ENCODE measurements around the gene COL4A2. TPM values are rescaled to one million over a fixed set of nuclear protein-coding genes. Genes with fewer than 3 reads are reported as not detected.
A peak's percentile ranks its signal among the peaks of the same experiment; 100 is the strongest.
"Not testable (repeated sequence)": the region's sequence is repeated elsewhere in the genome, so short reads cannot be mapped to it uniquely, and the experiment has no call there.

The COL4A2 gene
- total RNA-seq, 2 donors from 2014 or later: 0.84 TPM; not detected in 1

DNA sequence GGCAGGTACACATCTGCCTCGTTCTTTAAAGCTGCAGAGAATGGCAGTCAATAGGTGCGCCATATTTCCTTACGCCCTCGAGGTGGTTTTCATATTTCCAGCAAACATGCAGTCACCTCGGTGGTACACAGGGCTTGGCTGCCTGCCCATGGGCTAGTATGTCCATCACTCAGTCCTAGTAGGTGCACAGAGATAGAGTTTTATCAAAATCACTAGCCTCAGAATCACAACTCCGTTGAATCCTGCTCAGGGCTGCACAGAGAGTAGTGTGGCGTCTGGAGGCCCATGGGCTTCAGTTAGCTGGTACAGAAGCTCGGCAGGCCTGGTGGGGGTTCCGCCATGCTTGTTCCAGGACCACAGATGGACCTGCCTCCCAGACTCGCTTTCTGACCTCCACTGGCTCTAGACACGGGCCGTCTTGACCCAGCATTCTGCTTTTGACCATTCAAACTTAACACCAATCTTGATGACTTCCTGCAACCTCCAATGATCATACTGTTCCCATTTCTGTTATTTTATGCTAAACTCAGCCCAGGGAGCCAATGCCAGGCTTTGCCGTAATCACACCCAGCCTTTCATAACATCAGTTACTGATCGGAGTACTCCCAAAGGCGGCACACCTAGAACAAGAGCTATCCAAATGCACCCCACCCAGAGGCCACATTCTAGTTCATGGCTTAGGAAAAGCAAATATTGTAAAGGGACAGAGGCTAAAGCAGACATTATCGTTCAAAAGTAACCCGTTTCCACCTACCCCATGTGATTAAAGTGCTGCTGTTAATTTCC is 134.1 kb downstream of the COL4A2 start:
- H3K36me3 Mint-ChIP-seq: no peaks in the 10 kb centered on the region
- no peak for ATAC-seq
- H3K9me3 Mint-ChIP-seq: no peaks in the 10 kb centered on the region
- no peak for DNase-seq (ENCODE audit: low spot score in 2 of 2)
- no peak overlapping the region for H3K27ac Mint-ChIP-seq

DNA sequence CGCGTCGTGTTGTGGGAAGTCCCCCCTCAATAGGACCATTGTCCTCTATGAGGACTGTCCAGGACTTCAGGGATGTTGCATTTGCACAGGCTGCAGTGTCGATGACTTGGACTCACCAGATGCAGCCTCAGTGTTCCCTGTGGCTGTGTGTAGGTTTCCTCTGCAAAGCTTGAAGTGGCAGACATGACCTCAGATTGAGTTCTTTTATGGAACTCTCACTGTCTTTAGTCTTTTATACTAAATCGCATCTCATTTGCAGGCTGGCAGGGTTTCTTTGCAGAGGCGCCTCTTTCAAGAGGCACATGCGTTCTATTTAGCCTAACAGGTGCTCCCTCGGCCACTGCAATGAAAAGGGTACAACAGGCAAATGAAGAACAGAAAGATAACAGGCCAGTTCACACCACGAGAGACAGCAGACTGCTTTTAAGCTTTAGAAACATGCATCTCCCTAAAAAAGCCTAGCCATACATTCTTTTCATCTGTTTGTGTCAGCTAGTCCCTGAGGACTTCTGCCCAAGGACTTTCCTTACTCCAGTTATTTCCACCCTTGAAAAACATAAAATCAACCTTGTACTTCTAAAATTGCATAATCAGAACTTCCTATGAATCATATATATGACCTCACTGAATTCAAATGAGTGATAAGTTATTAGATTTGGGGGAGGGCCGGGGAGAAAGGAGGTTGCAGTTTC is 136.0 kb downstream of the COL4A2 start:
- ATAC-seq: no peak

DNA sequence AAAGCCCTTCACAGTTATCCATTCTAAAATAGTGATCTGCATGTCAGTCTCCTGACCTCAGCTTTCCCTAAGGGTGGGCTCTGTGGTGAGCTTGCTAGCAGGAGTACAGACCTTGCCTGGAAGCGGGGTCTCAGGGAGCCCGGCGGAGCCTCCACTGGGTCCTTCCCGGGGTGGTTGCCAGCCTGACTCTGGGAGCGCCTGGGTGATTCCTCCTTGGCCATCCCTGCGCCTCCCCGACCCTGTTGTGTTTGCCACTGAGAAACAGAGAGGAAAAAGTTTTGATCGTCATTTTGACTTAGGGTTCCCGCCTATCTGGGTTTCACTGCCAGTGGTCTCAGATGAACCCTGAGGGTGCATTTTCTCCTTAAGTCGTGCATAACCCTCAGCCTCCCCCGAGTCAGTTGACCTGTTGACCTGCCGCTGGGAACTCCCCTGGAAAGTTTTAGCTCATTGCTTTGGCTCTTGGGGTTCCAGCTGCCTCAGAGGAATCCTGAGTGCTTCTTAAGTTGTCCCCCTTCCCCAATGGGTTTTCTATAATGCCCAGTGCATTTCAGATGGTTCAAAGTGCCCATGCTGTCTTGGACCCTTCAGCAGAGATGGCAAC is 136.6 kb downstream of the COL4A2 start:
- Mint-ChIP-seq H3K9me3 (no peaks in the 10 kb centered on the region), H3K36me3 (no peaks in the 10 kb centered on the region), H3K27ac (no peak overlapping the region)
- ATAC-seq: no peak
- DNase-seq (ENCODE audit: low spot score in 2 of 2): no peak

More for the DNA sequence above, 136.0 kb downstream of the COL4A2 start:
- H3K36me3 Mint-ChIP-seq: no peaks in the 10 kb centered on the region
- no peaks in the 10 kb centered on the region for H3K9me3 Mint-ChIP-seq
- H3K27ac Mint-ChIP-seq: no peak overlapping the region
- DNase-seq (ENCODE audit: low spot score in 2 of 2): no peak

DNA sequence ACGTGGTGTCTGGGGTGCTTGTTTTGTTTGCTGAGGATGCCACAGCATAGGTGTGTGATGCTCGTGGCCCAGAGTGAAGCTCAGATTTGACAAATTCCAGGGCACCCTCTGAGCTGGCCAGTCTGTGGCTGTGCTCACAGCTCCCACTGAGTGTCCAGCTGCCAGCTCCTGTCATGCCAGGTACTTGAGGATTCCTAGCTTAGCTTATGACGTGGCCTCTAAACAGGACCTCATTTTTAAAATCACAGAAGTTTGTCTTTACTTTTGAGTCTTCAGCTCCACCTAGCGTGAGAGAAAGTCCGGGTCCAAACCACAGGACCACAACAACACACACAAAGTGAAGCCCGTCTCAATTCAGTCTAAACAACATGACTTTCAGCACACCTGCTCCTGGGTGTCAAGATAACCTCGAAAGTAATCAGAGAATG is 137.2 kb downstream of the COL4A2 start:
- no peaks in the 10 kb centered on the region for H3K36me3 Mint-ChIP-seq
- no peak for DNase-seq (ENCODE audit: low spot score in 2 of 2)
- ATAC-seq: peak in 1 of 2 donors; percentile 35
- H3K27ac Mint-ChIP-seq: no peak overlapping the region
- H3K9me3 Mint-ChIP-seq: no peaks in the 10 kb centered on the region

DNA sequence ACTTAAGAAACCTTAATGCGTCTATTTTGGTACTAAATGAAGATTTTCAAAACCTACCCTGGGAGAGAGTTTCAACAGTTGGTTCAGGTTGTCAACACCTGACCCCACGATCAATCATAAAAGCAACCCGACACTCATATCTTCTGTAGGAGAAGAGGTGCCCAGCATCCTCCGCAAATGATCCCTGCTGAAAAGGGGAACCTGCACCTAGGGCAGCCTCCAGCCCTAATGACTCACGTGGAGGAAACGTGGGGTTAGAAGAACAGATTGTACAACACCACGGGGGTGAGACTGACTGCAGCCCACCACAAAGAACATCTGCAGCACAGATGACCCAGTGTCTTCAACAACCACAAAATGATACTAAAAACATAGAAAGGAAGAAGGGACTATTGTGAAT is 138.1 kb downstream of the COL4A2 start:
- no peaks in the 10 kb centered on the region for H3K9me3 Mint-ChIP-seq
- H3K27ac Mint-ChIP-seq: no peak overlapping the region
- H3K36me3 Mint-ChIP-seq: no peaks in the 10 kb centered on the region
- DNase-seq (ENCODE audit: low spot score in 2 of 2) (no peak), ATAC-seq (no peak)

DNA sequence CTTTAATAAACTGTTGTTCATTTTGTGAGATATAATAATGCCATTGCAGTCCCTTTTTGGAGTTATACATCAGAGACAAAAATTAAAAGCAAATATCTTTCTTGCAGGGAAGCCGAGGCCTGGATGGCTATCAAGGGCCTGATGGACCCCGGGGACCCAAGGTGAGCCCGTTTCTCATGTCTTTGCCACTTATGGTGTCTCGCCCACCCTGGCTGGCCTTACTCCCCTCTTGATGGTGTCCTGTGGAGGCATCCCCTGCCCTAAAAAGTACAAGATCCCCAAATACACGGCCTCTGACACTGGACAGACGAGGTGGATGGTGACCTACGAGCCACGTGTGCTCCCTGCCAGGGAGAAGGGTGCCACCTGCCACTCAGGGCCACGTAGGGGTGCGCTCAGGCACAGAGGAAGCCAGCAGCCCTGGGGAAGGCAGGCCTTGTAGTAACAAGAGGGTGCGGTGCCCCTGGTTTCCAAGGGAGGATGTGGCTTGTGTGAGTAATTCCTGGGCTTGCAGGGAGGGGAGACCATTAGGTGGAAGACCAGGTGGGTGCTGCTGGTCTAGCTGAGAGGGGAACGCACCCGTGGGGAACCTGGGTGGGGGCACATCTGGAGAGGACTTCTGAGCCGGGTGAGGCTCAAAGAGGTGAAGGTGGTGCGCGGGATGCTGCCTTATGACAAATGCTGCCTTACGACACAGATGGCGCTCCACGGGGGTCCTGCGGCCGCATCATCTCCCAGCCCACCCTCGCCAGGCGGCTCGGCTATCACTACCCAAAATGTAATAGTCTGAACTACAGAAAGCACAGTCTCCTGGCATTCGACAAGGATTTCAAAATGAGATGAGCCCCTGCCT is 138.9 kb downstream of the COL4A2 start:
- H3K36me3 Mint-ChIP-seq: no peaks in the 10 kb centered on the region
- ATAC-seq: no peak
- H3K27ac Mint-ChIP-seq: no peak overlapping the region
- H3K9me3 Mint-ChIP-seq: no peaks in the 10 kb centered on the region
- DNase-seq (ENCODE audit: low spot score in 2 of 2): no peak

DNA sequence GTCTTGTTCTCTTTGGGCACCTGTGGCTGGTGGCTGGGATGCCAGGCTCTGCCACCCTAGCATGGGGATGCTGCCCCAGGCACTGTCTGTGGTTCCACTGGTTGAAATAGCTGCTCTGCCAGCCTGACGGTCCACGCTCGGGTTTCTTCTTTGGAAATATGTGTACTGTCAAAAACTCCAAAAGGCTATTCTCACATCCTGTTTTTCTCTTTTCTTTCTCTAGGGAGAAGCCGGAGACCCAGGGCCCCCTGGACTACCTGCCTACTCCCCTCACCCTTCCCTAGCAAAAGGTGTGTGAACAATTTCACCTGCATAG is 139.4 kb downstream of the COL4A2 start:
- no peak for DNase-seq (ENCODE audit: low spot score in 2 of 2)
- H3K36me3 Mint-ChIP-seq: no peaks in the 10 kb centered on the region
- H3K27ac Mint-ChIP-seq: no peak overlapping the region
- no peaks in the 10 kb centered on the region for H3K9me3 Mint-ChIP-seq
- no peak for ATAC-seq

DNA sequence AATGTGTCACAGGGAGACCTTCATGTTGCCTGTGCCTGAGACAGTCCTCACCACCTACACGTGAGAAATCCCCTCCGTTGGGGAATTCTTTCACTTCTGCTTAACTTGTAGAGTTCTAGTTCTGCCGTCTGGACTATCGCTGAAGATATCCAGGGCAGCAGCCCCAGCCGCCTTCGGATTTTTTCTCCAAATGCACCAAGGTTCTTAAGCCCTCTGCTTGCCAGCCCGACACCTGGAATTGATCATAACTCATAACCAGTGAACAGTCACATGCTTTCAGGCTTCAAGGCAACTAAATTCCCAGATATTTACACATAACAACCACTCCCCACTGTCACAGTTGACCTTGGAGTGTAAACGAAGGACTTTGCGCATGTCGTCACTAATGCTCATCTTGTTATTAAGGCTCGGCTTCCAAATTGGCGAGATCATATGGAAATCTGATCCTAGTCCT is 140.0 kb downstream of the COL4A2 start:
- Mint-ChIP-seq H3K27ac (no peak overlapping the region), H3K36me3 (no peaks in the 10 kb centered on the region), H3K9me3 (no peaks in the 10 kb centered on the region)
- DNase-seq (ENCODE audit: low spot score in 2 of 2) (no peak), ATAC-seq (no peak)

DNA sequence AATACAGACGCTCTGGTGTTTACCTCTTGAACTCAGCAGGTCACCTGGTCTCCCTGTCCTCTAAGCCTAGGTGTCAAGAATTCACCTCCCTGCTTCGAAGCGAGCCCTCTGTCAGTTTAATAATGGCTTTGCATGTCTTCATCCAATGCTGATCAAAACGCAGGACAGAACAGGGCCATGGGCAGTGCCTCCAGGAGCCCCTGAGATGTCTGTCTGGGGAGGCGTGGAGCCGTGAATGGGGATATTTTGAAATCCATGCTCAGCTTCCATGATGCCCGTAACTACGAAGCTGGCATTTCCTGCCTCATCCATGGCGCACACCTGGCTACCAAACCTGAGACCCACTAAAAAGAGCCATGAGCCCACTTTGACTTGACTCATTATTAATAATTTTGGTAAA is 140.7 kb downstream of the COL4A2 start:
- no peaks in the 10 kb centered on the region for H3K9me3 Mint-ChIP-seq
- no peak overlapping the region for H3K27ac Mint-ChIP-seq
- no peaks in the 10 kb centered on the region for H3K36me3 Mint-ChIP-seq
- no peak for ATAC-seq
- no peak for DNase-seq (ENCODE audit: low spot score in 2 of 2)

DNA sequence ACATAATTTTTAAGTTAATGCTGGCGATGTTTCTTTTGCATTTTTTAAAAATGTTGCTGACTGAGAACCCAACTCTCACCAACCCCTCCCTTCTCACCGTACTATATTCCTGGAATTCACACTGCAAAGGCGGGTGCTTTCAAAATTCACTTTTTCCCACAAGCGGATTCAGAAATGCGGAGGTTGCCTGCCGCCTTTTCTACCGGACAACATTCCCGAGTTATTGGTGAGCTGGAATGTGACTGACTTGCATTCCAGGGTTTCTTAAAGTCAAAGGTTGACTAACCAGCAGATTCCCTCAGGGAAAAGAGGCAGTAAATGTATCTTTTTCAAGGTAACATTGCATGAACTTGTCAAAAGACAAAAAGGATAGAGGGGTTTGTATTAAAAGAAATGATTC is 141.1 kb downstream of the COL4A2 start:
- H3K9me3 Mint-ChIP-seq: no peaks in the 10 kb centered on the region
- no peaks in the 10 kb centered on the region for H3K36me3 Mint-ChIP-seq
- DNase-seq (ENCODE audit: low spot score in 2 of 2) (no peak), ATAC-seq (no peak)
- no peak overlapping the region for H3K27ac Mint-ChIP-seq

DNA sequence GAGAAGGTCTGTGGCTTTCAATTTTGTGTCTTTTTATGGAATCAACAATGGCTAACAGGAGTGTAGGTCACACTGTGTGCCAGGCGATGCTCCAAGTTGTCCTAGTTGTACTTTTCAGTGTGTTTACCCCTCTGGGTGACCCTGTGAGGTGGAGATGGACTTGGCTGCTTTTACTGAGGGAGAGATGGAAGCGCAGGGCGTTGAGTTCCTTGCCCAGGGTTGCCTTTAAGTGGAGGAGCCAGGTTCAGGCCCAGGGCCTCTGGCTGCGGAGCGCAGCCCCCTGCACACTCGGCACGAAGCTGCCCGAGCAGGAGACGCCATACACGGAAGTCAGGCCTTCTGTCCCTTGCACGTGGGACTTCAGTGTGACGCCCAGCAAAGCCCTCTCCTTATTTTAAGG is 141.6 kb downstream of the COL4A2 start:
- H3K9me3 Mint-ChIP-seq: no peaks in the 10 kb centered on the region
- no peak for DNase-seq (ENCODE audit: low spot score in 2 of 2)
- no peak overlapping the region for H3K27ac Mint-ChIP-seq
- ATAC-seq: no peak
- H3K36me3 Mint-ChIP-seq: no peaks in the 10 kb centered on the region

DNA sequence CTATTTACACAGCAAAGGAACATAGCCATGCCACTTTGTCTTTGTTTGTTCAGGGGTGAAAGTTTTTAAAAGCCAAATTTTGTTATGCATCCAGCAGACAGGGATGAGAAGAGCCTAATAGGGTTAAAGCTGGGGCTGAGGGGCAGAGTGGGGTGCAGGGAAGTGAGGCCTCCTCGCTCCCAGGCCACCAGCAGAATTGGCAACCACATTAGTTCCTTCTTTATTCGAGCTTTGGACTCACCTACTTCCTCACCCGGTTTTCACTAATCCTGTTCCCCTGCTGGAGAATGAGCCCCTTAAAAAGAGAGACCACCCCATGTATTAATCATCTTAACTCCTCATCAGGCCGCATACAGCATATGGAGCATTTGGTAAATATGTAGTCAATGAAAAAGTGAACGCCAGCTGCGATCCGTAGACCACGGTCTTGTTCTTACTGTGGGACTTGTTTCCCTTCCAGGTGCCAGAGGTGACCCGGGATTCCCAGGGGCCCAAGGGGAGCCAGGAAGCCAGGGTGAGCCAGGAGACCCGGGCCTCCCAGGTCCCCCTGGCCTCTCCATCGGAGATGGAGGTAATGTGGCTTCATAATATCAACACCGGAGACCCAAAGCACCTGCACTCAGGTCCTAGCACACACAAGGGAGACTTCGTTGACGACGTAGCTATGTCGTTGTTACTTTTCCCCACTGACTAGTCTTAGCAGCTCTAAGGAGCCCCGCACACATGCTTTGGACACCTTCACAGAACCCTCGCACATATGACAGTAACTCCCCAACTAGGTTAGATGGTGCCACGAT is 142.3 kb downstream of the COL4A2 start:
- no peak for ATAC-seq
- H3K9me3 Mint-ChIP-seq: no peaks in the 10 kb centered on the region
- no peak overlapping the region for H3K27ac Mint-ChIP-seq
- no peaks in the 10 kb centered on the region for H3K36me3 Mint-ChIP-seq
- no peak for DNase-seq (ENCODE audit: low spot score in 2 of 2)

DNA sequence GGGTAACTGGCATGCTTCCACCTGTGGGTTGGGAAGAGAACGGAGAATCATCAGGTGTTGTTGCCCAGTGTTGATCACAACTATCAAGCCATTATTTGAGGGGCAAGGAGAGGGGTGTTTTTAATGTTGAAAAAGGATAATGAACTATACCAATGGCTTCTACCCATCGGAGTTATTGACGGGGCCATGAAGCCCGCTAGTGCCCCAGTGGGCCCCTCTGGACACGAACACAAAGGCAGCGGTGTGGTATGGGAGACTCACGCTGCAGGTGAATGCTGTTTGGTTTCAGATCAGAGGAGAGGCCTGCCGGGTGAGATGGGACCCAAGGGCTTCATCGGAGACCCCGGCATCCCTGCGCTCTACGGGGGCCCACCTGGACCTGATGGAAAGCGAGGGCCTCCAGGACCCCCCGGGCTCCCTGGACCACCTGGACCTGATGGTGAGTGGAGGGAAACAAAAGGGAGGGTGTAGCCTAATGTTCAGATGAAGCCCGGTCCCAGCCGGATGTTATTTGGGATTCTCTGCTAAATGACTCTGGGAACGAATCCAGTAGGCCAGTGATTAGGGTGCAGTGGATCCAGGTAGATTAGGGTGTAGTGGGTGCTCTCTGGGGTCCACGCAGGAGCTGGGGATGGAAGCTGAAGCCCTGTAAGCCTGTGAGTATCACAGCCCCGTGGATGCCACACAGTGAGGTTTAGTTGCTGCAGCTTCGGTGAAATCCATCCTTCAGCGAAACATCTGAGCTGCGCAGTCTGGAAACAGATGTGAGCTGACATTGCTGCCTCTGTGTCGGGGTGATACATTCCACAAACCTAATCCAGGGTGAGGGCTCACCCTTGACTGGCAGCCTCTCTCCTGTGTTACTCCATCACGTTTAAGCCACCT is 143.2 kb downstream of the COL4A2 start:
- DNase-seq (ENCODE audit: low spot score in 2 of 2): no peak
- no peak for ATAC-seq
- Mint-ChIP-seq H3K36me3 (no peaks in the 10 kb centered on the region), H3K9me3 (no peaks in the 10 kb centered on the region), H3K27ac (no peak overlapping the region)

DNA sequence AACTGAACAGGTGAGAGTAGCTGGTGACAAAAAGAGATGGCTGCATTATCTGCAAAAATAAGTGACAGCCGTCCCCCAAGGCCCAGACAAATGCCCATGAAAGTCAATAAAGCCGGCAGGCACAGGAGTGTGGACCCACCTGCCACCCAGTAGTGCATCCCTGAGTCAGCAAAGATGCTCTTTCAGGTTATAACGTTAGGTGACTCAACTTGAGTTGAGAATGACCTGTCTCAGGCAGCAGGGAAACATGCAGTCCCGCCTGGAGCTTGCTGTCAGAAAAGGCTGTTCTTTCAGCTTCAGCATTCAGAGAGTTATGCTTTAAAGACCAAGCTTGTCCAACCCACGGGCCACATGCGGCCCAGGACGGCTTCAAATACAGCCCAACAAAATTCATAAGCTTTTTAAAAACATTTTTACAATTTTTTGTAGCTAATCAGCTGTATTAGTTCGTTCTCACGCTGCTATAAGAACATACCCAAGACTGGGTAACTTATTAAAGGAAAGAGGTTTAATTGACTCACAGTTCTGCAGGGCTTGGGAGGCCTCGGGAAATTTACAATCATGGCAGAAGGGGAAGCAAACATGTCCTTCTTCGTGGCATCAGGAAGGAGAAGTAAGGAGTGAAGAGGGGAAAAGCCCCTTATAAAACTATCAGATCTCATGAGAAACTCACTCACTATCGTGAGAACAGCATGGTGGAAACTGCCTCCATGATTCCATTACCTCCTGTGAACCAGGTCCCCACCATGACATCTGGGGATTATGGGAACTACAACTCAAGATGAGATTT is 144.1 kb downstream of the COL4A2 start:
- no peak overlapping the region for H3K27ac Mint-ChIP-seq
- ATAC-seq (no peak), DNase-seq (ENCODE audit: low spot score in 2 of 2) (no peak)
- H3K36me3 Mint-ChIP-seq: no peaks in the 10 kb centered on the region
- no peaks in the 10 kb centered on the region for H3K9me3 Mint-ChIP-seq

DNA sequence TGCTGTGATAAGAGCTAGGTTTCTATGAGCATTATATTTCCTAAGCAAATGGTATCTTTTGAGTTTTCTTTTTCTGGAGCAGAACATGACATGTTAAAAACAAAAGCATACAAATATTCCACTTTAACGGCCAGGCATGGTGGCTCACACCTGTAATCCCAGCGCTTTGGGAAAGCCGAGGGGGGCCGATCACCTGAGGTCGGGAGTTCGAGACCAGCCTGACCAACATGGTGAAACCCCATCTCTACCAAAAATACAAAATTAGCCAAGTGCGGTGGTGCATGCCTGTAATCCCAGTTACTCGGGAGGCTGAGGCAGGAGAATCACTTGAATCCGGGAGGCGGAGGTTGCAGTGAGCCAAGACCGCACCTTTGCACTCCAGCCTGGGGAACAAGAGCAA is 146.0 kb downstream of the COL4A2 start:
- not testable (repeated sequence) for H3K27ac Mint-ChIP-seq; H3K36me3 Mint-ChIP-seq; DNase-seq (ENCODE audit: low spot score in 2 of 2); H3K9me3 Mint-ChIP-seq; ATAC-seq

Measured in activated naive CD4-positive, alpha-beta T cell treated with anti-CD3 and anti-CD28 coated beads, Interleukin-2, amount 50 U/mL, for 72 hours (primary cell).